Activated CD4-positive, alpha-beta memory T cell treated with anti-CD3 and anti-CD28 coated beads, Interleukin-2, amount 10 ng/mL, durations not matched to agents 7 days and 5 days (primary cell): ENCODE data around the gene DUOXA1. TPM values are rescaled to one million over a fixed set of nuclear protein-coding genes. Genes with fewer than 3 reads are reported as not detected.
"Not testable (repeated sequence)": the region's sequence is repeated elsewhere in the genome, so short reads cannot be mapped to it uniquely, and the experiment has no call there.

ENCODE experiments used
- CTCF ChIA-PET: fragments of 350-600 bp; sonication (Branson Sonifier 250); formaldehyde crosslinking; loops from one replicate; lab custom pipeline; 2021; ENCODE audit warnings: antibody characterized with exemption, inconsistent platforms; lab: Charles Lee
- POLR2A ChIA-PET: fragments of 350-600 bp; sonication (Branson Sonifier 250); formaldehyde crosslinking; loops from one replicate; lab custom pipeline; 2021; ENCODE audit warnings: antibody characterized with exemption; lab: Charles Lee
- DNase-seq: peaks from one replicate; pipeline ENCODE4 v3.0.0-alpha.2; 2020
- H3K27ac Mint-ChIP-seq: one replicate; pipeline ENCODE4 v1.8.0; 2021; ENCODE audit warnings: mild to moderate bottlenecking, mixed read lengths
- H3K27me3 Mint-ChIP-seq: one replicate; pipeline ENCODE4 v1.8.0; 2021; ENCODE audit warnings: mixed read lengths
- H3K36me3 Mint-ChIP-seq: one replicate; pipeline ENCODE4 v1.8.0; 2021; ENCODE audit warnings: low read depth, mixed read lengths
- H3K4me1 Mint-ChIP-seq: one replicate; pipeline ENCODE4 v1.8.0; 2021; ENCODE audit warnings: mixed read lengths
- H3K4me3 Mint-ChIP-seq: one replicate; pipeline ENCODE4 v1.8.0; 2021; ENCODE audit warnings: mild to moderate bottlenecking, mixed read lengths
- H3K9me3 Mint-ChIP-seq: one replicate; pipeline ENCODE4 v1.8.0; 2021; ENCODE audit warnings: mixed read lengths
- total RNA-seq, 2 experiments: library from RNA; stranded (reverse); gene quantifications; one replicate each; pipeline ENCODE4 v1.2.3, GENCODE V29; 2021

Gene DUOXA1
- total RNA-seq, 2 experiments from 2014 or later, result not detected

DNA sequence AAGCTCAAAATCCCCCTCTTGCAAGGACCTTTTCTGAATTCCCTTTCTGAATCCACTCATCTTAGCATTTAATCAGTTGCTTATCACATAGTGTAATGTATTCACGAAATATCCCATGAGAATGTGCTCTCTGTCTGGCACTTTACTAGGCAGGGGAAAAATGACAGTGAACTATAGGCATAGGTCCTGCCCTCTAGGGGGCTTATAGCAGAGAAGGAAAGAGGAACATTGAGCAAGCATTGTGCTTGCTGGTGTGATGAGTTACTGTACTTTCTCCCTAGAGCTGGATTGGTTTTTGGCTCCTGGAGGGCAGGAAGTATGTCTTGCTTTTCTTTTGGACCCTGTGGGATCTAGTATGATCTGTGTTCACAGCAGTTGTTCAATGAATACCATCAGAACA, 42.2 kb downstream of the DUOXA1 start:
- no peaks in the 10 kb centered on the region for H3K4me1 Mint-ChIP-seq
- no peak overlapping the region for H3K4me3 Mint-ChIP-seq
- no peaks in the 10 kb centered on the region for H3K36me3 Mint-ChIP-seq
- H3K27me3 Mint-ChIP-seq, result peaks cover 52% of the 10 kb centered on the region
- ChIA-PET POLR2A (no interaction called here), CTCF (interaction anchor here (1.0 kb wide), 1 partner anchor 31 kb away, joined by 3 read pairs; no protein-coding TSS in a partner anchor)
- H3K9me3 Mint-ChIP-seq, result no peaks in the 10 kb centered on the region
- H3K27ac Mint-ChIP-seq, result no peak overlapping the region
- DNase-seq, result no peak

DNA sequence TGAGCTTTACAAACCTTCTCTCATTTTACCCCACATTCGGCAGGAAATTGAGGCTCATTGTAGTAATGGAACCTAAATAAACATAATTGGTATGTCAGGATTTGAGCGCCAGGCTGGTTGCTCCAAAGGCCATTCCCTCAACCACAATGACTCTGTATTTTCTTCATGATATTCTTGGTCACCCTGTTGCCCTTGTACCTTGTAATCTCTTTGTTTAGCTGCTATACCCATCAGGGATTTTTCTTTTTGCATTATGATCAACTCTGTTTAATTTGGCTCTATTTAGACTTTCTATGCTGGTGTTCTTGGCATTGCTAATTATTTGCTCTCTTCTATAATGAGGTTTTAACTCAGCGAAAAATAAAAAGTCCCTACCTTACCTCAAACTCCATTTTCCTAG, 45.5 kb downstream of the DUOXA1 start:
- no peak for DNase-seq
- Mint-ChIP-seq H3K4me1 (no peaks in the 10 kb centered on the region), H3K36me3 (no peaks in the 10 kb centered on the region), H3K4me3 (no peak overlapping the region), H3K9me3 (no peaks in the 10 kb centered on the region), H3K27ac (no peak overlapping the region), H3K27me3 (peaks cover 29% of the 10 kb centered on the region)
- CTCF ChIA-PET, result interaction anchor here (0.5 kb wide), 1 partner anchor 508 kb away, joined by 5 read pairs; no protein-coding TSS in a partner anchor
- POLR2A ChIA-PET, result no interaction called here

DNA sequence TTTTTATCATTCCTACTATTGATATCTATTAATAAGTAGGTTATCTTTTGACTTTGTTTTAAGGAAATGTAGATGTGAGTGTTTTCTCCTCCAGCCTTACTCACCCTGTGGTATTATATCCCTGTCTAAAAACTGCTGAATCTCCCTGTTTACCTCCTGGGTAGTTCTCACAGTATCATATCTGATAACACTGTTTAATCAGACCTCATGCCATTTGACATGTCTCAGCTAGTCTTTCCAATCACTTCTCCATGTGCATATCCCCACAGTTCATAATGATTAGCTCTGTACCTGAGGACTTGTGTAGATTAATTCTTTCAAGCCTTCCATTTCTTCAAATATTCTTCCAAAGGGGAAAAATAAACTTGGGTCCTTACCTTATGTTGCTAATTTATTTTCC, 46.5 kb downstream of the DUOXA1 start:
- no peak overlapping the region for H3K27ac Mint-ChIP-seq
- no peak for DNase-seq
- H3K4me3 Mint-ChIP-seq, result no peak overlapping the region
- ChIA-PET CTCF (no interaction called here), POLR2A (no interaction called here)
- no peaks in the 10 kb centered on the region for H3K4me1 Mint-ChIP-seq
- no peaks in the 10 kb centered on the region for H3K36me3 Mint-ChIP-seq
- peaks cover 25% of the 10 kb centered on the region for H3K27me3 Mint-ChIP-seq
- no peaks in the 10 kb centered on the region for H3K9me3 Mint-ChIP-seq

DNA sequence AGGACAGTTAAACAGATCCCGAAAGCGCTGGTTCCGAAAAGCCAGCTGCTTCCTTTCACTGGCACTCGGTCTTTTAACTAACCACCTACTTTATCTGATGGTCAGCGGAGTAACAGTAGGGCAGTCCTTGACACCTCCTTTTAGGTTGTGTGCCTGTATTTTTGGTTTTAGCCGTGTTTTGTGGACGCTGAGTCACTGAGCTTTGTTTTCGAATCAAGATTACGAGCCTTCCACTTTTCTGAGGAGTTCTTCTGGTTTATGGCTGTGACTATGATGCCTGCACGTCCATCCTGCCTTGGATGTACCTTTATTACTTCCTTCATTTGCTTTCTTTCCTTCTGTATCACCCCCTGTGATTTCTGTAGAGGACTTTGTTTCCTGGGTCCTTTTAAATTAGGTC, 47.3 kb downstream of the DUOXA1 start:
- POLR2A ChIA-PET, CTCF ChIA-PET, DNase-seq, H3K36me3 Mint-ChIP-seq, H3K9me3 Mint-ChIP-seq, H3K4me3 Mint-ChIP-seq, H3K27ac Mint-ChIP-seq, H3K4me1 Mint-ChIP-seq: not testable (repeated sequence)
- peaks cover 20% of the 10 kb centered on the region for H3K27me3 Mint-ChIP-seq

DNA sequence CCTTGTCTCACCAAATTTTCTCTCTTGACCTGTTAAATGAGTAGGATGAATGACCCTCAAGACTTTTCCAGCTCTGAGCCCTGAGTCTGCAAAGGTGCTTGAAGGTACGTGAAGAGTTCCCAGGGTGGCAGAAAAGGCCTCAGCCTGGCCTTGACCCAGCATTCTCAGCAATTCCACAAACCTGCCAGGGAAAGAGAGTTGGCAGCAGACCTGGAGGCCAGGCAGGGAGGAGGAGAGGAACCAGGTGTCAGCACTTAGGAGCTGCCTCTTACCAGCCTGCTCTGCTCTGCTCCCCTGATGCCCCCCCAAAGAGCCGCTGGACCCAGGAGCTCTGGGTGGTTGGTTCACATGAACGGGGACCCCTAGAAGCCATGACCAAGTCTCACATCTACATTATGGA, 49.1 kb downstream of the DUOXA1 start:
- H3K9me3 Mint-ChIP-seq, H3K36me3 Mint-ChIP-seq, H3K4me3 Mint-ChIP-seq, DNase-seq, H3K27ac Mint-ChIP-seq, POLR2A ChIA-PET, H3K4me1 Mint-ChIP-seq: not testable (repeated sequence)
- H3K27me3 Mint-ChIP-seq, result peaks cover 12% of the 10 kb centered on the region
- CTCF ChIA-PET, result interaction anchor here (1.3 kb wide), 1 partner anchor 38 kb away, joined by 4 read pairs; no protein-coding TSS in a partner anchor

DNA sequence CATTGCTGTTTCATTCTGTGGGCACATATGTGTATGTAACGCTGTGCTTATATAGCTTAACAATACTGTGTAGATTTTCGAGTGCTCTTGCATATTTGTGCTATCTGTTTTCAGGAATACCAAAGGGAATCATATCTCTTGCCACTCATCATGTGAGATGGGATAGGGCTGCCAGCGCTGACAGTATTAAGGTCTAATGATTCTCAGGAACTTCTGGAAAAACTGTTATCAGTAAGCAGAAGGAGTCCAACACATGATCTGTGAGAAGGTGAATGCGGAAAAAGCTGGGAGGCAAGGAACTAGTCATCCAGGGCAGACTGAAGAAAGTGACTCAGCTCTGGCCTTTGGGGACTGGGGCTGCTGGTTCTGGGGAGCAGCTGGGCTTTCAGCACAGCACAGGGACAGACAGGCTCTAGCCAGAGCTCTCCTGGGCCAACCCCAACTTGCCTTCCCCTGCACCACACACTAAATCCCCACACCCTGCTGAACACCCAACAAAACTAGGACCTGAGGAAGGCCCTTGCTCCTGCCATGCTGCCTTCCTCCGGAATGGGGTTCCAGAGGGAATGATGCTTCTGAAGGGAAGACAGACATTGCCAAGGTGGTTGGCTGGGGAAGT, 49.9 kb downstream of the DUOXA1 start:
- DNase-seq, H3K36me3 Mint-ChIP-seq, H3K4me3 Mint-ChIP-seq, CTCF ChIA-PET, H3K4me1 Mint-ChIP-seq, H3K9me3 Mint-ChIP-seq, H3K27ac Mint-ChIP-seq, H3K27me3 Mint-ChIP-seq, POLR2A ChIA-PET: not testable (repeated sequence)

DNA sequence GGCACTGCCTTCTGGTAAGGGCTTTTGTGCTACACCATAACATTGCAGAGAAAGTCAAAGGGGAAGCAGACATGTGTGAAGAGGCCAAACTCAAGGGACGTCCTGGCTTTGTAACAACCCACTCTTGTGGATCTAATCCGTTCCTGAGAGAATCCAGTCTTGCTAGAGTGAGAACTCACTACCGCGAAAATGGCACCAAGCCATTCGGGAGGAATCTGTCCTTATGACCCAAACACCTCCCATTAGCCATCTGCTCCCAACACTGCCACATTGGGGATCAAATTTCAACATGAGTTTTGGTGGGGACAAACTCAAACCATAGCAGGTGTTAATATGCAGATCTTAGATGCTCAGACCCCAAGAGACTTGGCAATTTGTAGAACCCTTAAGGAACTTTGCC, 50.5 kb downstream of the DUOXA1 start:
- H3K27me3 Mint-ChIP-seq, H3K4me1 Mint-ChIP-seq, DNase-seq, CTCF ChIA-PET, H3K36me3 Mint-ChIP-seq, H3K9me3 Mint-ChIP-seq, H3K4me3 Mint-ChIP-seq, POLR2A ChIA-PET, H3K27ac Mint-ChIP-seq: not testable (repeated sequence)

DNA sequence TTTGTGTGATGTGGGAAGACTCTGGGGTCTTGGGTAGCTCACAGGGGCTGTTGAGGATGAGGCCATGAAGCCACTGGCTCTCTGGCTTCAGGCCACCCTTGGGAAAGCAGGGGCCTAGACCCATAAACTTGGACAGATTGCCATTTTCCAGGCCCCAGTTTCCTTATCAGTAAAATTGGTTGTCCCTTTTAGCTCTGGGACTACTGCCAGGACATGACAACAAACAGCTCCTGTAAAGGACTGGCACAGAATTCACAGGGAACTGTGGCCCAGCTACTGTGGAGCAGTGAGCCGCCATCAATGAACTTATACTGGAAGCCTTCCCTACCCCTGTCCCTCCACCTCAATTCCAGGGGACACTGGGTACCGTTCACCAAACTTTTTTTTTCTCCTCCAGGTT, 52.3 kb downstream of the DUOXA1 start:
- H3K4me3 Mint-ChIP-seq, DNase-seq, CTCF ChIA-PET, H3K9me3 Mint-ChIP-seq, H3K27ac Mint-ChIP-seq, H3K36me3 Mint-ChIP-seq, POLR2A ChIA-PET, H3K4me1 Mint-ChIP-seq, H3K27me3 Mint-ChIP-seq: not testable (repeated sequence)

DNA sequence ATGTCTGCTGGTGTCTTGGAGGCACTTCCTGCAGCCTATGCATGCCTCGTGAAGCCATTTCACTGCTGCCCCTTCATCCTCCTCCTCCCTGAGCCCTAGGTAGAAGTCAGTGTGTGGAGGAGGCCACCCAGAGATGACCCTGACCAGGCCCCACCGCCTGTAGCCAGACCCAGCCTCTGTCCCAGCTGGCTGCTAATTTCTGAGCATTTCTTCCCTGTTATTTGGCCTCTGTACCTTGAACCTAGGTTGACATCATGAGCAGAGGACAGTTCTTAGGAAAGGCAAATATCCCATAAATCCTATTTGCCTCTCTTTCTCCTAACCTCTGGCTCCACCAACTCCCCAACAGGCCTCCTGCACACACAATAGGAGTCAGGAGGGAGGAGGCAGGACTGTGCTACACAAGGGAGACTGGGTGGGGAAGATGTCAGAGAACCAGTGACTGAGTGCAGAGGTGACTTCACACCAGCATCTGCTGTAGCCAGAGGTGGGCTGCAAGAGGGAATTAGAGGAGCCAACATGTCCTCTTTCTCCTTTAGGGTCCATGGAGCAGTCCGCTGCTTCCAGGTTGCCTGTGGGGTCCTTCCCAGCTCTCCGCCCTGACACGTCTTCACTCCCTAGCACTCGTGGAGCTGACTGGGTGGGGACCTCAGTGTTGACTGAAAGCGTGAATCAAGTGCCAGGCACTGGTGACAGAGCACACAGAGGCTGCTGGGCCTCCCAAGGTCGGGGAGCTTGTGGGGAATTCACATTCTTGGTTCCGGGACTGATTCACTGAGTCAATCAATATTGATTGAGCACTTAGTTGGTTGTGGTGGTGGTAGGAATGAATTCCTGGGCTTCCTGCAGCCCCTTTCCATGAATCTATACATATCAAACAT, 54.0 kb downstream of the DUOXA1 start:
- POLR2A ChIA-PET, CTCF ChIA-PET, H3K4me1 Mint-ChIP-seq, DNase-seq, H3K4me3 Mint-ChIP-seq, H3K36me3 Mint-ChIP-seq, H3K9me3 Mint-ChIP-seq, H3K27me3 Mint-ChIP-seq, H3K27ac Mint-ChIP-seq: not testable (repeated sequence)

DNA sequence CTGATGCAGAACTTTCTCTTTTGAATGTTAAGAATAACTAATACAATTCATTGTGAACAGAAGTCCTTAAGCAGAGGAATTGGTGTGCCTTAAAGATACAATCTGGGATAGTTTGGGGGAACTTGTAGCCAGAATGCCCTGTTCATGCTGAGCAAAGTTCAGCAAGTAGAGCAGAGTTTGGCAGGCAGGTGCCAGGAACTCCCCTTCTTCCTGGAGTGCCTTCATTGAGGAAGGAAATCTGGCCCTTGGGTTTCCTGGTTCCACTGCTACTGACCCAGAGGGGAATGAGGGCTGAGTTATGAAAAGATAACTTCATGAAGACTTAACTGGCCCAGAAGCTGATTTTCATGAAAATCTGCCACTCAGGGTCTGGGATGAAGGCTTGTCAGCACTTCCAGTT, 56.1 kb downstream of the DUOXA1 start:
- H3K36me3 Mint-ChIP-seq, H3K9me3 Mint-ChIP-seq, H3K4me1 Mint-ChIP-seq, POLR2A ChIA-PET, H3K27me3 Mint-ChIP-seq, H3K4me3 Mint-ChIP-seq, CTCF ChIA-PET, H3K27ac Mint-ChIP-seq, DNase-seq: not testable (repeated sequence)

DNA sequence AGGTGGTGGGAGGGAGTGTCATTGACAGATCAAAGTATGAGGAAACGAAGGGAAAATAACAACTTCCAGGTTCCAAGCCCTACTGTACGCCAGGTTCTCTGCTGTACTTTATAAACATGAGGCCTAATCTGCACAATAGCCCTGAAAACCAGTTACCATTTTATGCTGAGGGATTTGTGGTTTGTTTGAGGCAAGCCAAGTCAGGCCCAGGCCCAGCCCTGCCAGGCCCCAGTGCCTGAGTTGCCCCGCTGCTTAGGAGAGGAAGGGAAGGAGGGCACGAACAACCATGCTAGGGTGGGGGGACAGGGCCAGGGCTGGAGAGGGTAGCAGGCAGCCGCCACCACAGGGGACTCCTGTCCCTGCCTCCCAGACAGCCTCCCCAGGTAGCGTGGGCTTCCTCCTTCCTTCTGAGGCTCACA, 59.7 kb downstream of the DUOXA1 start:
- DNase-seq, POLR2A ChIA-PET, CTCF ChIA-PET, H3K27ac Mint-ChIP-seq, H3K4me3 Mint-ChIP-seq, H3K27me3 Mint-ChIP-seq, H3K4me1 Mint-ChIP-seq, H3K36me3 Mint-ChIP-seq, H3K9me3 Mint-ChIP-seq: not testable (repeated sequence)
